Choroid plexus epithelial cell (primary cell): ENCODE data around the gene CDC20.

ENCODE experiments used
- DNase-seq: peaks from one replicate; pipeline ENCODE4 v3.0.0-alpha.2; 2010; ENCODE audit warnings: low read depth
- H3K4me3 ChIP-seq: 2 replicates; pipeline ENCODE4 v1.5.1; 2011; ENCODE audit warnings: low read depth, mild to moderate bottlenecking, control low read depth, low read length, moderate library complexity
- CTCF ChIP-seq: conservative IDR thresholded peaks from 2 replicates; pipeline ENCODE4 v1.5.1; 2011; ENCODE audit warnings: low read depth, mild to moderate bottlenecking, control low read depth, inconsistent platforms, low read length, moderate library complexity

CDC20 gene

DNA sequence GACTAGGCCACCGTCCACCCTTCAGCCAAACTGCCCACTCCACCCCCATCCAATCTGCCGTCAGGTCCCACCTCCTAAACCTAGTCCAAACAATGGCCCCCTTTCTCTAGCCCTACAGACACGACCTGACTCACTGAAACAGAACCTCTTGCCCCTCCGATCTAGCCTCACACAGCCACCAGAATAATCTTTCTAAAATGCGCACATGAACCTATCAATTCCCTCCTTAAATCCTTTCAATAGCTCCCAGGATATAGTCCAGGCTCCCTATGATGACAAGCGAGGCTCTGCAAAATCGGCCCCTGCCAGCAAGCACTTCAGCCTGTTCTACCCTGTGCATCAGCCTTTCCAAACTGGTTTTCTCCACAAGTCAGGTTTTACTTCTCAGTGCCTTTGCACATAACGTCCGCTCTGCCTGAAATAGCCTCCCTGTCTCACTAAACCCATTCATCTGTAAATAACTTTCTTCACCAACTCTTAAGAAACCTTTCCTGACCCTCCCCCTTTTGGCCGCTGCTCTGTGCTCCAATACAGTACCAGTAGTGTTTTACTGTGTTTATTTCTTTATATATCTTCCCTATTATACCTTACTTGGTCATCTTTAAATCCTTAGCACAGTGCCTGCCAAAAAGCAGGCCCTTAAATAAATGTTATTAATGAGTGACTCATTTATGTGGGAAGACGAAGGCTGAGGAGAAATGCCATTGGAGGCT lies 9.0 kb upstream of the CDC20 start:
- TF ChIP-seq CTCF = no peak
- H3K4me3 ChIP-seq = peak overlapping the region; percentile 67
- peak; percentile 35 for DNase-seq

- no peak overlapping the region for H3K4me3 ChIP-seq
- no peak for TF ChIP-seq CTCF
- DNase-seq = no peak
Observed at GRCh38 chr1:43350976-43351375, 7.8 kb upstream of the CDC20 start.

GRCh38 chr1:43351421-43352350 lies 7.1 kb upstream of the CDC20 start:
- H3K4me3 ChIP-seq = no peak overlapping the region
- TF ChIP-seq CTCF = no peak
- DNase-seq = no peak

DNA sequence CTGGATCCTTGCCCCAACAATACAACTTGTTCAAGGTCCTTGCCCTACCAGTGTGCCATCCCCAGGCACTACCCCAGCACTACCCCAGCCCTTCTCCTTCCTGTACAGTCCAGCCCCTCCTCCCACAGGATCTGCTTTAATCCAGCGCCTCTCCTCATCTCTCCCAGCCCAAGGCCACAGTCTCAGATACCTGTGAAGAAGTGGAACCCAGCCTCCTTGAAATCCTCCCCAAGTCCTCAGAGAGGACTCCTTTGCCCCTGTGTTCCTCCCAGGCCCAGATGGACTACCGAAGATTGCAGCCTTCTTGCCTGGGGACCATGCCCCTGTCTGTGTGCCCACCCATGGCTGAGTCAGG lies 6.5 kb upstream of the CDC20 start:
- no peak overlapping the region for H3K4me3 ChIP-seq
- no peak for DNase-seq
- no peak for TF ChIP-seq CTCF

- no peak overlapping the region for H3K4me3 ChIP-seq
- TF ChIP-seq CTCF = no peak
- no peak for DNase-seq
Observed at GRCh38 chr1:43352881-43353280, 5.9 kb upstream of the CDC20 start.

- DNase-seq = no peak
- TF ChIP-seq CTCF = no peak
- H3K4me3 ChIP-seq = no peak overlapping the region
Observed at GRCh38 chr1:43354471-43354870, 4.3 kb upstream of the CDC20 start.
